Measurements from ENCODE around the gene C1orf21. TPM values are rescaled to one million over a fixed set of nuclear protein-coding genes. Genes with fewer than 3 reads are reported as not detected.

C1orf21 gene
- total and polyA plus RNA-seq, 2 donors (not counting 3 experiments of a cell fraction or from before 2014, with no cell fraction given), result 0.79 to 8.5 TPM

- intact Hi-C loops (cut with micrococcal nuclease), result no loop called here
- H3K27ac ChIP-seq (ENCODE audit: insufficient read depth, low read depth, low read length), result no peak overlapping the region
- no peaks in the 10 kb centered on the region for H4K20me1 ChIP-seq (replicated peaks; ENCODE audit: control insufficient read depth, extremely low read depth, insufficient read depth, low read length)
- H3K36me3 ChIP-seq (ENCODE audit: control insufficient read depth in 2 of 2, extremely low read depth in 1 of 2, insufficient read depth in 2 of 2, low read length in 2 of 2), result no peaks in the 10 kb centered on the region
- no peaks in the 10 kb centered on the region for H3K9me1 ChIP-seq (replicated peaks; ENCODE audit: control insufficient read depth, extremely low read depth, insufficient read depth, low read length)
- TF ChIP-seq GATA2 (IDR thresholded peaks at IDR 0.05; ENCODE audit: insufficient read depth, insufficient read length, low read depth, low read length) (no peak), FOS (IDR thresholded peaks at IDR 0.05; ENCODE audit: borderline replicate concordance, insufficient read depth, low read length) (no peak), POLR2AphosphoS5 (IDR thresholded peaks at IDR 0.05; ENCODE audit: insufficient read depth, low read depth, low read length) (no peak), POLR2A (IDR thresholded peaks at IDR 0.05; ENCODE audit: low read depth, low read length) (no peak), EZH2 (IDR thresholded peaks at IDR 0.05; ENCODE audit: borderline replicate concordance, low read depth, low read length, severe bottlenecking) (no peak), CTCF (IDR thresholded peaks at IDR 0.05; ENCODE audit: extremely low read depth in 1 of 2, insufficient read depth in 1 of 2, low read depth in 1 of 2, low read length in 2 of 2) (no peak), MYC (IDR thresholded peaks at IDR 0.05; ENCODE audit: low read depth, low read length) (no peak), MAX (IDR thresholded peaks at IDR 0.05; ENCODE audit: insufficient read depth, insufficient read length) (no peak), JUN (IDR thresholded peaks at IDR 0.05; ENCODE audit: borderline replicate concordance, insufficient read depth, insufficient read length, low read depth) (no peak)
- H3K9me3 ChIP-seq (replicated peaks; ENCODE audit: control insufficient read depth, insufficient read depth, low read length), result no peaks in the 10 kb centered on the region
- no peak overlapping the region for H3K9ac ChIP-seq (replicated peaks; ENCODE audit: extremely low read depth, insufficient read depth, low read length)
- dilution Hi-C loops (cut with MboI; ENCODE audit: extremely low pct_ligation_motif_present, low sequenced_read_pairs), result no loop called here
- no peak overlapping the region for H3K4me2 ChIP-seq (ENCODE audit: insufficient read depth, low read length)
- peaks cover 7% of the 10 kb centered on the region in 2 experiments for H3K27me3 ChIP-seq (ENCODE audit: control insufficient read depth in 2 of 2, insufficient read depth in 2 of 2, low read length in 2 of 2)
- FAIRE-seq (no peak), DNase-seq (ENCODE audit: low read depth, low spot score) (no peak)
- BruUV-seq (replicated peaks), result no TSS peak
- no peaks in the 10 kb centered on the region for H3K79me2 ChIP-seq (ENCODE audit: control insufficient read depth, insufficient read depth, low read length)
- H3K4me1 ChIP-seq (ENCODE audit: control insufficient read depth, extremely low read depth, insufficient read depth, low read length), result no peaks in the 10 kb centered on the region
- POLR2A ChIA-PET, result no interaction called here
- CTCF ChIA-PET, result no interaction called here
- H3K4me3 ChIP-seq (replicated peaks in 1 of 3; ENCODE audit: insufficient read depth in 1 of 3, low read depth in 1 of 3, low read length in 3 of 3), result no peak overlapping the region
- H2AFZ ChIP-seq (ENCODE audit: low read depth, low read length), result no peak overlapping the region
Observed at GRCh38 chr1:184351416-184351975, 35.3 kb upstream of the C1orf21 start.
